ENCODE data around the gene TCP11L1. TPM values are rescaled to one million over a fixed set of nuclear protein-coding genes. Genes with fewer than 3 reads are reported as not detected.

Gene TCP11L1
- total RNA-seq, 1 experiment from 2014 or later: 16.8 TPM

- H3K36me3 Mint-ChIP-seq: no peaks in the 10 kb centered on the region
- ChIA-PET CTCF (interaction anchor here (1.5 kb wide), 1 partner anchor 198 kb away, joined by 3 read pairs; no protein-coding TSS in a partner anchor), POLR2A (no interaction called here)
- no peak overlapping the region for H3K27ac Mint-ChIP-seq
- peaks cover 2% of the 10 kb centered on the region; the same call in 1 of the 2 replicates for H3K27me3 Mint-ChIP-seq (ENCODE audit: low read depth)
- TF ChIP-seq OVOL2 (CRISPR knock-in tag; IDR thresholded peaks at IDR 0.05; ENCODE audit: borderline replicate concordance) (no peak), CDX4 (CRISPR knock-in tag; IDR thresholded peaks at IDR 0.05; ENCODE audit: borderline replicate concordance) (no peak), SOX15 (CRISPR knock-in tag; IDR thresholded peaks at IDR 0.05) (no peak), GTF2I (CRISPR knock-in tag; conservative IDR thresholded peaks at IDR 0.05) (no peak), CREM (CRISPR knock-in tag; IDR thresholded peaks at IDR 0.05) (no peak)
- H3K9me3 Mint-ChIP-seq: peaks cover 22% of the 10 kb centered on the region
- H3K4me1 Mint-ChIP-seq: peaks cover 8% of the 10 kb centered on the region; the same call in 1 of the 2 replicates
- DNase-seq (ENCODE audit: low spot score): no peak
- ATAC-seq: no peak
- H3K4me3 Mint-ChIP-seq: no peak overlapping the region
Measured at GRCh38 chr11:32991427-32991826, 47.9 kb upstream of the TCP11L1 start.

GRCh38 chr11:32991898-32992297, 47.5 kb upstream of the TCP11L1 start:
- Mint-ChIP-seq H3K9me3 (peaks cover 22% of the 10 kb centered on the region), H3K27ac (no peak overlapping the region), H3K27me3 (ENCODE audit: low read depth) (peaks cover 2% of the 10 kb centered on the region; the same call in 1 of the 2 replicates), H3K4me1 (peaks cover 8% of the 10 kb centered on the region; the same call in 1 of the 2 replicates), H3K36me3 (no peaks in the 10 kb centered on the region), H3K4me3 (no peak overlapping the region)
- DNase-seq (ENCODE audit: low spot score) (no peak), ATAC-seq (no peak)
- no peak for TF ChIP-seq SP1 (CRISPR knock-in tag; conservative IDR thresholded peaks at IDR 0.05)
- TF ChIP-seq MXD4 (CRISPR knock-in tag; IDR thresholded peaks at IDR 0.05; ENCODE audit: borderline replicate concordance): no peak
- no peak for TF ChIP-seq ATF2 (CRISPR knock-in tag; IDR thresholded peaks at IDR 0.05; ENCODE audit: borderline replicate concordance, low read depth)
- TF ChIP-seq ZNF121 (CRISPR knock-in tag; IDR thresholded peaks at IDR 0.05): no peak
- no peak for TF ChIP-seq SOX15 (CRISPR knock-in tag; IDR thresholded peaks at IDR 0.05)
- TF ChIP-seq PREB (CRISPR knock-in tag; IDR thresholded peaks at IDR 0.05; ENCODE audit: borderline replicate concordance): no peak
- TF ChIP-seq CREM (CRISPR knock-in tag; IDR thresholded peaks at IDR 0.05): no peak
- TF ChIP-seq SMAD3 (CRISPR knock-in tag; IDR thresholded peaks at IDR 0.05; ENCODE audit: borderline replicate concordance): no peak
- TF ChIP-seq ZNF532 (CRISPR knock-in tag; IDR thresholded peaks at IDR 0.05; ENCODE audit: borderline replicate concordance): no peak
- TF ChIP-seq USF2 (CRISPR knock-in tag; IDR thresholded peaks at IDR 0.05): no peak
- no peak for TF ChIP-seq NFYB (CRISPR knock-in tag; conservative IDR thresholded peaks at IDR 0.05; ENCODE audit: low read depth)
- no peak for TF ChIP-seq ZNF317 (CRISPR knock-in tag; IDR thresholded peaks at IDR 0.05; ENCODE audit: borderline replicate concordance, low read depth)
- TF ChIP-seq CREB1 (CRISPR knock-in tag; IDR thresholded peaks at IDR 0.05): no peak
- CTCF ChIA-PET: interaction anchor here (1.5 kb wide), 1 partner anchor 199 kb away, joined by 3 read pairs; no protein-coding TSS in a partner anchor
- POLR2A ChIA-PET: no interaction called here

Data from WTC11 (cell line).